Measurements from ENCODE around the gene METRN. TPM values are rescaled to one million over a fixed set of nuclear protein-coding genes. Genes with fewer than 3 reads are reported as not detected.

Gene METRN
- total RNA-seq, 1 donor from 2014 or later = 116 TPM

- DNase-seq (ENCODE audit: low read depth) = no peak
- Histone ChIP-seq H3K4me3 (ENCODE audit: low read depth, low read length) (peak overlapping the region; percentile 55), H3K36me3 (ENCODE audit: control insufficient read depth, insufficient read depth, low read length) (no peaks in the 10 kb centered on the region), H3K27me3 (ENCODE audit: control insufficient read depth, insufficient read depth, low read length) (peaks cover 2% of the 10 kb centered on the region)
- TF ChIP-seq, protein P1, sequence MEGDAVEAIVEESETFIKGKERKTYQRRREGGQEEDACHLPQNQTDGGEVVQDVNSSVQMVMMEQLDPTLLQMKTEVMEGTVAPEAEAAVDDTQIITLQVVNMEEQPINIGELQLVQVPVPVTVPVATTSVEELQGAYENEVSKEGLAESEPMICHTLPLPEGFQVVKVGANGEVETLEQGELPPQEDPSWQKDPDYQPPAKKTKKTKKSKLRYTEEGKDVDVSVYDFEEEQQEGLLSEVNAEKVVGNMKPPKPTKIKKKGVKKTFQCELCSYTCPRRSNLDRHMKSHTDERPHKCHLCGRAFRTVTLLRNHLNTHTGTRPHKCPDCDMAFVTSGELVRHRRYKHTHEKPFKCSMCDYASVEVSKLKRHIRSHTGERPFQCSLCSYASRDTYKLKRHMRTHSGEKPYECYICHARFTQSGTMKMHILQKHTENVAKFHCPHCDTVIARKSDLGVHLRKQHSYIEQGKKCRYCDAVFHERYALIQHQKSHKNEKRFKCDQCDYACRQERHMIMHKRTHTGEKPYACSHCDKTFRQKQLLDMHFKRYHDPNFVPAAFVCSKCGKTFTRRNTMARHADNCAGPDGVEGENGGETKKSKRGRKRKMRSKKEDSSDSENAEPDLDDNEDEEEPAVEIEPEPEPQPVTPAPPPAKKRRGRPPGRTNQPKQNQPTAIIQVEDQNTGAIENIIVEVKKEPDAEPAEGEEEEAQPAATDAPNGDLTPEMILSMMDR (IDR thresholded peaks at IDR 0.05; ENCODE audit: insufficient read depth, low read length, poor library complexity, severe bottlenecking) = no peak
Measured at GRCh38 chr16:716200-716568, 1.3 kb downstream of the METRN start.

GRCh38 chr16:716768-717325 lies 1.9 kb downstream of the METRN start:
- no peaks in the 10 kb centered on the region for H3K36me3 ChIP-seq (ENCODE audit: control insufficient read depth, insufficient read depth, low read length)
- no peak overlapping the region for H3K4me3 ChIP-seq (ENCODE audit: low read depth, low read length)
- DNase-seq (ENCODE audit: low read depth) = no peak
- H3K27me3 ChIP-seq (ENCODE audit: control insufficient read depth, insufficient read depth, low read length) = no peaks in the 10 kb centered on the region
- TF ChIP-seq, protein P1 (IDR thresholded peaks at IDR 0.05; ENCODE audit: insufficient read depth, low read length, poor library complexity, severe bottlenecking) = no peak

DNA sequence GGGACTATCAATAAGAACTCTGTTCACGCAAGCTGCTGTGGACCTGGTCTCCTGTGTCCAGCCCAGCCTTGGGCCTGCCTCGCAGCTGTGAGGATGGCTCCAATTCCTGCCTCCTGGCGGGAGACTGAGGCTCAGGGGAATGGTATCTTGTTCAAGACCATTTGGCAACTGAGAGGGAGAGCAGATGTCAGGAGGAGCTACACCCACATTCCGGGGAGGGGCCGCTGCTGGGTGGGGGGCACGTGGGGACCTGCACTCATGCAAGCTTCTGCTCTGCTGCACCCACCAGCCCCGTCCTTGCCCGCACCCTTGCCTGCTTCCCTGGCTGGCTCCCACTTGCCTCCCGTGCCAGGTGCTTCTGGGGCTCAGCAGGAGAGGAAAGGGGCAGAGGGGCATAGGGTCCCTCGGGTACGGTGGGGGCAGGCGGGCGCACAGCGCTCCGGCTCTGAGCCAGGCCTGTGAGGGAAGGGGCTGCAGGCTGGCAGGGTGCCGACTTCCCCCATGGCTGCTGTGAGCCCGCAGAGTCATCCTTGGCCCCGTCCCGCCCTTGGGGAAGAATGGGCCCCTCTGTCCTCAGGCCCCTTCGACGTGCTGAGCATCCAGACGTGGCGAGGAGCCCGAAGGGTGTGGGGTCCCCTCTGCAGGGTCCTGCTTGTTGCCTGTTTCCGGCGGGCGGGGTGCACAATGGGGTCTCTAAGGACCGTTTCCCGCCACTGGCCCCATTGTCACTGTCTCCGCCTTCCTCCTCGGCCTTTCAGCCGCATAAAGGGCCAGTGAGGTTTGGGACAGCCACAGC lies 2.7 kb downstream of the METRN start:
- no peak overlapping the region for H3K4me3 ChIP-seq (ENCODE audit: low read depth, low read length)
- TF ChIP-seq, protein P1 (IDR thresholded peaks at IDR 0.05; ENCODE audit: insufficient read depth, low read length, poor library complexity, severe bottlenecking) = no peak
- no peaks in the 10 kb centered on the region for H3K36me3 ChIP-seq (ENCODE audit: control insufficient read depth, insufficient read depth, low read length)
- DNase-seq (ENCODE audit: low read depth) = no peak
- H3K27me3 ChIP-seq (ENCODE audit: control insufficient read depth, insufficient read depth, low read length) = no peaks in the 10 kb centered on the region

DNA sequence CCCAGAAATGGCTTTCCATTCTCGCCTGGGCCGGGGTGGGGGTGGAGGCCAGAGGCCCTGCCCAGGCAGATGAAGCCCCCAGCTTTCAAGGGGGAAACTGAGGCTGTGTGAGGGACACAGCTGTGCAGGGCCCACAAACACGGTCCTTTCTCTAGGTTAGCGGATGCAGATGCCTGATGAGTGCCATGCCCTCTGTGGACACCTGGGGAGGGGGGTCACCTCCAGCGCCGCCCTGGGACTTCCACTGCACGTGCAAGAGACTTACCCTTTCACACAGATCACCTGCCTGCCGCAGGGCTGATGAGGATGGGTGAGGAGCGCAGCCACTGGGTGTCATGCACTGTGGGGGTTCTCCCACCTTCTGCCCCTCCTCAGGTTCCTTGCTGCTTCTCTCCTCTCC lies 3.5 kb downstream of the METRN start:
- Histone ChIP-seq H3K27me3 (ENCODE audit: control insufficient read depth, insufficient read depth, low read length) (no peaks in the 10 kb centered on the region), H3K36me3 (ENCODE audit: control insufficient read depth, insufficient read depth, low read length) (no peaks in the 10 kb centered on the region), H3K4me3 (ENCODE audit: low read depth, low read length) (no peak overlapping the region)
- no peak for DNase-seq (ENCODE audit: low read depth)
- TF ChIP-seq, protein P1 (IDR thresholded peaks at IDR 0.05; ENCODE audit: insufficient read depth, low read length, poor library complexity, severe bottlenecking) = no peak

DNA sequence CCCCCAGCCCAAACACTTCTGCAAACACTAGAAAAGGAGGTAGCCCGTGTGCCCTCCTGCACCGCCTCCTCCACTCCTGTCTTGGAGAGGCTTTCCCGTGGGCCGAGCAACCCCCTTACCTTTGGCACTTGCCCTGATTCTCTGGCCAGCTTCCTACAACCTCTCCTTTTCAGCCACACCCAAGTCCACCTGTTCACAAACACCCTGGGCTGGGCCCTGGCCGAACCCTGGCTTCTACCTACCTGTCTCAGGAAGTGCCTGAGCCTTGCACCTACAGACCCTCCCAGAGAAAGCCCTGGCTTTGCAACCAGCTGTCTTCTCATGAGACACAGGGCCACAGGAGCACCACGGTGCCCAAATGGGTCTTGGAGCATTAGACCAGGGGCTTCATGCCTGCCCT lies 4.0 kb downstream of the METRN start:
- no peaks in the 10 kb centered on the region for H3K36me3 ChIP-seq (ENCODE audit: control insufficient read depth, insufficient read depth, low read length)
- no peak overlapping the region for H3K4me3 ChIP-seq (ENCODE audit: low read depth, low read length)
- no peaks in the 10 kb centered on the region for H3K27me3 ChIP-seq (ENCODE audit: control insufficient read depth, insufficient read depth, low read length)
- no peak for DNase-seq (ENCODE audit: low read depth)
- TF ChIP-seq, protein P1 (IDR thresholded peaks at IDR 0.05; ENCODE audit: insufficient read depth, low read length, poor library complexity, severe bottlenecking) = no peak
